DMS53 treated with DMSO at 0.1 percent for 48 hours (cell line): ENCODE measurements around the gene HS1BP3.

Experiments used
- DNase-seq: peaks from one replicate; lab custom pipeline; 2025; ENCODE audit not compliant: unreplicated experiment; lab: John Stamatoyannopoulos, UW

The HS1BP3 gene

GRCh38 chr2:20674974-20675679, 24.2 kb upstream of the HS1BP3 start:
- DNase-seq, result no peak

GRCh38 chr2:20674309-20674965, 23.5 kb upstream of the HS1BP3 start:
- no peak for DNase-seq

- no peak for DNase-seq
These were observed 22.9 kb upstream of the HS1BP3 start for GRCh38 chr2:20673686-20674308.

- no peak for DNase-seq
These were observed 21.5 kb upstream of the HS1BP3 start for GRCh38 chr2:20672201-20672951.

- DNase-seq, result no peak
These were observed 20.8 kb upstream of the HS1BP3 start for GRCh38 chr2:20671736-20672080.

- no peak for DNase-seq
These were observed 20.3 kb upstream of the HS1BP3 start for GRCh38 chr2:20671036-20671735.

GRCh38 chr2:20670315-20671035, 19.6 kb upstream of the HS1BP3 start:
- no peak for DNase-seq

- DNase-seq, result no peak
These were observed 18.8 kb upstream of the HS1BP3 start for GRCh38 chr2:20669562-20670314.

- no peak for DNase-seq
These were observed 18.1 kb upstream of the HS1BP3 start for GRCh38 chr2:20668871-20669475.

- no peak for DNase-seq
These were observed 17.6 kb upstream of the HS1BP3 start for GRCh38 chr2:20668451-20668850.

GRCh38 chr2:20667531-20668401, 16.9 kb upstream of the HS1BP3 start:
- DNase-seq, result no peak

GRCh38 chr2:20667151-20667530, 16.2 kb upstream of the HS1BP3 start:
- DNase-seq, result no peak

- DNase-seq, result no peak
These were observed 15.6 kb upstream of the HS1BP3 start, which contains the start of gene GDF7 for GRCh38 chr2:20666304-20667150. TSS of gene GDF7 (plus strand) at chr2:20667144. CDS start at chr2:20667240, 96 bp downstream.

GRCh38 chr2:20666005-20666303, 15.1 kb upstream of the HS1BP3 start:
- no peak for DNase-seq

- DNase-seq, result no peak
These were observed 14.5 kb upstream of the HS1BP3 start for GRCh38 chr2:20665243-20666004.

GRCh38 chr2:20664431-20665242, 13.7 kb upstream of the HS1BP3 start:
- no peak for DNase-seq
